K562 (cell line): Measurements from ENCODE around the gene SCRN1.

Source experiments
- HMG20B ChIP-seq: fragments of 250-450 bp; sonication (Bioruptor Pico); IDR thresholded peaks from 2 replicates; pipeline ENCODE4 v1.5.0; 2021; ENCODE audit warnings: mild to moderate bottlenecking
- MTA2 ChIP-seq: fragments of 450-650 bp; IDR thresholded peaks from 2 replicates; pipeline ENCODE4 v1.6.1; 2016; ENCODE audit warnings: low read depth
- MXI1 ChIP-seq: IDR thresholded peaks from 2 replicates; pipeline ENCODE4 v1.6.1; 2011; ENCODE audit warnings: low read depth, mild to moderate bottlenecking, improper control_type of control experiment, low read length
- NFYB ChIP-seq: IDR thresholded peaks from 2 replicates; pipeline ENCODE4 v1.6.1; 2011; ENCODE audit warnings: mild to moderate bottlenecking, moderate library complexity; ENCODE audit not compliant: insufficient read length; ENCODE audit errors: extremely low read depth
- NR2C1 ChIP-seq, 2 experiments: fragments of 450-650 bp; IDR thresholded peaks; 2 replicates each; pipeline ENCODE4 v1.6.1; 2017; ENCODE audit warnings: mild to moderate bottlenecking in 2 of 2, antibody characterized with exemption in 1 of 2, inconsistent platforms in 1 of 2, missing compliant biosample characterization in 1 of 2, missing genetic modification characterization in 1 of 2
- ZNF184 ChIP-seq: sonication (generic); formaldehyde crosslinking; IDR thresholded peaks from 2 replicates; pipeline ENCODE4 v1.5.0; 2020; ENCODE audit warnings: missing genetic modification reagents

DNA sequence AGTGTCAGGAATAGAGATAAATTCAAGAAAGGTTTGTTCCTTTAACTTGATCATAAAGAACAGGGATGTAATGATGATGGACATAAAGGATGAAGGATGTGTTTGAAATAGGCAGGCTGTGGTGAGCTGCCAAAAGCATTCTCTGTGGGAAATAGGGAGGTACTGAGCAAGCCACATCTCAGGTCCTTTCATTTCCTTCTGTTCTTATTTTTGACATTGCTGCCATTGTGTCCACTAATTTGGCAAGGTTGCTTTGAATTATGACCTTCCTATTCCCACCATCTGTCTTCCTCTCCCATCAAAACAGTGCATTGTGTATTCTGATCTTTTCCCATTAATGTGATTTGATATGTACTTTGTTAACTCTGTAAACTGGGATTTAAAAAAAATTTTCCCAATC lies 9.4 kb downstream of the SCRN1 start:
- TF ChIP-seq ZNF184 (CRISPR knock-in tag) (no peak), MXI1 (no peak), NR2C1 (IDR thresholded peaks at IDR 0.05) (no peak), NR2C1 (tag; IDR thresholded peaks at IDR 0.05) (no peak), HMG20B (CRISPR knock-in tag) (no peak), MTA2 (no peak), NFYB (no peak)
